CD4-positive, CD25-positive, alpha-beta regulatory T cell (primary cell): ENCODE data around the gene SLC2A13. TPM values are rescaled to one million over a fixed set of nuclear protein-coding genes. Genes with fewer than 3 reads are reported as not detected.

Experiments used
- ATAC-seq, 2 donors: fragments of 150-1000 bp; cut with Tn5 transposase; one replicate each; pipeline ENCODE4 v1.10.0; 2021; ENCODE audit warnings: low read depth in 2 of 2, moderate number of reproducible peaks in 2 of 2, moderate library complexity in 1 of 2
- DNase-seq, 3 donors: peaks; one replicate each; pipeline versions ENCODE4 v3.0.0 to v3.0.0-alpha.2; 2012 to 2022; ENCODE audit warnings: mixed read lengths in 1 of 3
- H3K27ac ChIP-seq: one replicate; pipeline ENCODE4 v1.7.0; 2013; ENCODE audit warnings: mild to moderate bottlenecking, low read length; ENCODE audit not compliant: insufficient read depth, poor library complexity, severe bottlenecking
- H3K27me3 ChIP-seq: one replicate; pipeline ENCODE4 v1.7.0; 2013; ENCODE audit warnings: low read length; ENCODE audit not compliant: control insufficient read depth, insufficient read depth
- H3K36me3 ChIP-seq: one replicate; pipeline ENCODE4 v1.7.0; 2013; ENCODE audit warnings: mild to moderate bottlenecking, low read length, moderate library complexity; ENCODE audit not compliant: control insufficient read depth, insufficient read depth
- H3K4me1 ChIP-seq: 2 replicates; pipeline ENCODE4 v1.7.0; 2013; ENCODE audit warnings: mild to moderate bottlenecking, low read length; ENCODE audit not compliant: insufficient read depth, control insufficient read depth, poor library complexity, severe bottlenecking
- H3K4me3 ChIP-seq: one replicate; pipeline ENCODE4 v1.7.0; 2013; ENCODE audit warnings: low read depth, mild to moderate bottlenecking, low read length, moderate library complexity
- H3K9me3 ChIP-seq, 2 experiments: 1 replicate in 1 of 2; 2 replicates in 1 of 2; pipeline ENCODE4 v1.7.0; 2013; ENCODE audit warnings: low read length in 2 of 2, mild to moderate bottlenecking in 1 of 2, moderate library complexity in 1 of 2; ENCODE audit not compliant: control insufficient read depth in 2 of 2
- H3K27ac Mint-ChIP-seq, 3 donors: one replicate each; pipeline ENCODE4 v1.8.0; 2020 to 2022; ENCODE audit warnings: mild to moderate bottlenecking in 3 of 3, mixed read lengths in 3 of 3, moderate library complexity in 2 of 3
- H3K27me3 Mint-ChIP-seq: one replicate; pipeline ENCODE4 v1.8.0; 2022; ENCODE audit warnings: mild to moderate bottlenecking, mixed read lengths
- H3K36me3 Mint-ChIP-seq: one replicate; pipeline ENCODE4 v1.8.0; 2020; ENCODE audit warnings: mixed read lengths
- H3K4me1 Mint-ChIP-seq, 4 donors: one replicate each; pipeline ENCODE4 v1.8.0; 2020 to 2022; ENCODE audit warnings: mixed read lengths in 4 of 4, mild to moderate bottlenecking in 1 of 4
- H3K4me3 Mint-ChIP-seq, 4 donors: one replicate each; pipeline ENCODE4 v1.8.0; 2020 to 2022; ENCODE audit warnings: mild to moderate bottlenecking in 4 of 4, mixed read lengths in 4 of 4, moderate library complexity in 3 of 4
- H3K9me3 Mint-ChIP-seq, 7 donors: one replicate each; pipeline ENCODE4 v1.8.0; 2020 to 2022; ENCODE audit warnings: mixed read lengths in 7 of 7, mild to moderate bottlenecking in 3 of 7, moderate library complexity in 2 of 7
- polyA plus RNA-seq, 4 donors: library from polyadenylated mRNA; unstranded; fragments of 300-500 nt; fragmentation: Illumina TruSeq; gene quantifications; one replicate each; pipeline ENCODE4 v1.2.3, GENCODE V29; 2021
- total RNA-seq: library from RNA; stranded (reverse); gene quantifications from one replicate; pipeline ENCODE4 v1.2.3, GENCODE V29; 2022

SLC2A13 gene
- total and polyA plus RNA-seq, 5 donors from 2014 or later = 0.96 to 4.4 (median 1.9) TPM

- Mint-ChIP-seq H3K4me1 (peaks cover 6 to 18% (median 17%) of the 10 kb centered on the region in 4 donors), H3K4me3 (no peak overlapping the region), H3K36me3 (no peaks in the 10 kb centered on the region), H3K9me3 (peaks cover 0 to 2% (median 0%) of the 10 kb centered on the region in 7 donors), H3K27me3 (peaks cover 38% of the 10 kb centered on the region), H3K27ac (no peak overlapping the region)
- no peak for DNase-seq
- Histone ChIP-seq H3K36me3 (no peaks in the 10 kb centered on the region), H3K4me3 (no peak overlapping the region), H3K9me3 (no peaks in the 10 kb centered on the region), H3K27me3 (peaks cover 6% of the 10 kb centered on the region), H3K27ac (no peak overlapping the region), H3K4me1 (peaks cover 13% of the 10 kb centered on the region)
- no peak for ATAC-seq
Observed at GRCh38 chr12:40110586-40110985, 4.7 kb upstream of the SLC2A13 start.

DNA sequence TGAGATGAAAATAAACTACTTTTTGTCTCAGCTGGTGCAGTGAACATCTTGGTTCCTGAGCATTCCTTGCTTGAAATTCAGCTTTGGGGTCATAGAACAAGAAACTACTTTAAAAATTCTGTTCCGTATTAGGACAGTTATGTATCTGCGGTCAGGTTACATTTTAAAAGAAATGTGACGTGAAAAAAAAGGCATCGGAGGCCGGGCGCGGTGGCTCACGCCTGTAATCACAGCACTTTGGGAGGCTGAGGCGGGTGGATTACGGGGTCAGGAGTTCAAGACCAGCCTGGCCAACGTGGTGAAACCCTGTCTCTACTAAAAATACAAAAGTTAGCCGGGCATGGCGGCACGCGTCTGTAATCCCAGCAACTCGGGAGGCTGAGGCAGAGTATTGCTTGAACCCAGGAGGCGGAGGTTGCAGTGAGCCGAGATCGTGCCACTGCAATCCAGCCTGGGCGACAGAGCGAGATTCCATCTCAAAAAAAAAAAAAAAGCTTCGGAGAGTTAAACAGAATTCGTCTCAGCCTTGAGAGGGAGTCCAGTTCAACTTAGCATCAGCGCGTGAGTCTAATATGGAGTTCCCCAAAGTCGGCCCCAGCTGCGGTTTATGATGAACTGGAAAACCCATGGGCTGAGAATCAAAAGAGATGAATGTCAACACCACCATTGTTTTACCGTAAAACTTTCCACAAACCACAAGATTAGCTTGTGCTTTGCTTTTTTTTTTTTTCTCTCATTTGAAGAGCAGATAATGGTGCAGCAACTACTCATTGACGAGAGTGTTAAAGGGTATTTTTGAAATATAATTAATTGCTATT lies 2.1 kb upstream of the SLC2A13 start:
- H3K27me3 ChIP-seq = peaks cover 6% of the 10 kb centered on the region
- H3K36me3 Mint-ChIP-seq = no peaks in the 10 kb centered on the region
- H3K9me3 Mint-ChIP-seq = peaks cover 0 to 2% (median 0%) of the 10 kb centered on the region in 7 donors
- no peak overlapping the region for H3K27ac ChIP-seq
- peaks cover 36% of the 10 kb centered on the region for H3K27me3 Mint-ChIP-seq
- H3K4me3 ChIP-seq = peak overlapping the region; percentile 95
- peaks cover 23% of the 10 kb centered on the region for H3K4me1 ChIP-seq
- peak overlapping the region; percentile 88 to 93 (median 90) for H3K4me3 Mint-ChIP-seq
- H3K36me3 ChIP-seq = no peaks in the 10 kb centered on the region
- peak overlapping the region in 2 of 3 donors; percentile 43 to 90 for H3K27ac Mint-ChIP-seq
- ATAC-seq (no peak), DNase-seq (no peak)
- H3K4me1 Mint-ChIP-seq = peaks cover 17 to 37% (median 30%) of the 10 kb centered on the region in 4 donors
- no peaks in the 10 kb centered on the region for H3K9me3 ChIP-seq

- peaks cover 34% of the 10 kb centered on the region for H3K27me3 Mint-ChIP-seq
- Histone ChIP-seq H3K36me3 (no peaks in the 10 kb centered on the region), H3K4me3 (peak overlapping the region; percentile 95), H3K27me3 (peaks cover 6% of the 10 kb centered on the region), H3K27ac (peak overlapping the region; percentile 45), H3K4me1 (peaks cover 23% of the 10 kb centered on the region), H3K9me3 (no peaks in the 10 kb centered on the region)
- H3K36me3 Mint-ChIP-seq = no peaks in the 10 kb centered on the region
- peak overlapping the region; percentile 43 to 90 (median 82) for H3K27ac Mint-ChIP-seq
- ATAC-seq = peak; percentile 49
- DNase-seq = peak; percentile 74 to 87 (median 83)
- H3K4me1 Mint-ChIP-seq = peaks cover 17 to 37% (median 30%) of the 10 kb centered on the region in 4 donors
- peaks cover 0 to 2% (median 0%) of the 10 kb centered on the region in 7 donors for H3K9me3 Mint-ChIP-seq
- H3K4me3 Mint-ChIP-seq = peak overlapping the region; percentile 88 to 93 (median 90)
Observed at GRCh38 chr12:40107098-40107802, 1.4 kb upstream of the SLC2A13 start.

GRCh38 chr12:40106655-40107054 lies 774 bp upstream of the SLC2A13 start:
- Histone ChIP-seq H3K4me1 (peaks cover 23% of the 10 kb centered on the region), H3K36me3 (no peaks in the 10 kb centered on the region), H3K27me3 (peaks cover 6% of the 10 kb centered on the region), H3K4me3 (peak overlapping the region; percentile 95), H3K9me3 (no peaks in the 10 kb centered on the region), H3K27ac (peak overlapping the region; percentile 45)
- Mint-ChIP-seq H3K4me3 (peak overlapping the region; percentile 88 to 93 (median 90)), H3K36me3 (no peaks in the 10 kb centered on the region), H3K4me1 (peaks cover 20 to 43% (median 32%) of the 10 kb centered on the region in 4 donors), H3K27ac (peak overlapping the region; percentile 10 to 86 (median 82)), H3K9me3 (peaks cover 0 to 2% (median 0%) of the 10 kb centered on the region in 7 donors), H3K27me3 (peaks cover 37% of the 10 kb centered on the region)
- no peak for ATAC-seq
- DNase-seq = no peak

DNA sequence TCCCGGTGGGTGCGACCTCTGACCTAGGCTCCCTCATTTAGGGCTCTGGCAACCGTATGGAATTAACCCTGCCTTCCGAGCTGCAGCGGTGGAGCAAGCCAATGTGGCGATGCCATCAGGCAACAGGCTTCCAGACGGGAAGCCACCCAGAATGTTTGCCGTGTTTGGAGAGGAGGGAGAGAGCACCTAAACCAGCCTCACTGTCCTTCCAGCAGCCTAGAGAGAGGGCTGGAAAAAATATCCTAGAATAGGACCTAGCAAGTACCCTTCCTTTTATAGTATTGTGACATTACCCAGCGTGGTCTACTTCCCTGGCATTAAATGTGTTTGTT lies 287 bp upstream of the SLC2A13 start:
- H3K27ac Mint-ChIP-seq = peak overlapping the region; percentile 67 to 86 (median 82)
- no peak for ATAC-seq

GRCh38 chr12:40105265-40105514 lies 691 bp downstream of the SLC2A13 start:
- Mint-ChIP-seq H3K4me3 (peak overlapping the region in 2 of 4 donors; percentile 86 to 90), H3K4me1 (peaks cover 24 to 50% (median 37%) of the 10 kb centered on the region in 4 donors), H3K27me3 (peaks cover 29% of the 10 kb centered on the region), H3K27ac (no peak overlapping the region), H3K9me3 (peaks cover 0 to 2% (median 0%) of the 10 kb centered on the region in 7 donors), H3K36me3 (no peaks in the 10 kb centered on the region)
- Histone ChIP-seq H3K27me3 (peaks cover 4% of the 10 kb centered on the region), H3K36me3 (no peaks in the 10 kb centered on the region), H3K27ac (no peak overlapping the region), H3K4me3 (peak overlapping the region; percentile 56), H3K9me3 (no peaks in the 10 kb centered on the region), H3K4me1 (peaks cover 23% of the 10 kb centered on the region)
- ATAC-seq (no peak), DNase-seq (no peak)

More for the DNA sequence above, 287 bp upstream of the SLC2A13 start:
- Histone ChIP-seq H3K9me3 (no peaks in the 10 kb centered on the region), H3K4me3 (peak overlapping the region; percentile 95), H3K27ac (peak overlapping the region; percentile 28), H3K36me3 (no peaks in the 10 kb centered on the region), H3K4me1 (peaks cover 23% of the 10 kb centered on the region), H3K27me3 (peaks cover 6% of the 10 kb centered on the region)
- Mint-ChIP-seq H3K9me3 (peaks cover 0 to 2% (median 0%) of the 10 kb centered on the region in 7 donors), H3K4me1 (peaks cover 23 to 48% (median 37%) of the 10 kb centered on the region in 4 donors), H3K36me3 (no peaks in the 10 kb centered on the region), H3K4me3 (peak overlapping the region; percentile 88 to 93 (median 90)), H3K27me3 (peaks cover 38% of the 10 kb centered on the region)
- no peak for DNase-seq

- H3K27ac Mint-ChIP-seq = peak overlapping the region; percentile 40 to 86 (median 57)
- peak overlapping the region; percentile 56 for H3K4me3 ChIP-seq
- H3K9me3 ChIP-seq = no peaks in the 10 kb centered on the region
- H3K4me1 ChIP-seq = peaks cover 23% of the 10 kb centered on the region
- H3K27me3 Mint-ChIP-seq = peaks cover 29% of the 10 kb centered on the region
- H3K4me3 Mint-ChIP-seq = peak overlapping the region; percentile 86 to 93 (median 91)
- peaks cover 25 to 50% (median 37%) of the 10 kb centered on the region in 4 donors for H3K4me1 Mint-ChIP-seq
- H3K27me3 ChIP-seq = peaks cover 4% of the 10 kb centered on the region
- peaks cover 0 to 2% (median 0%) of the 10 kb centered on the region in 7 donors for H3K9me3 Mint-ChIP-seq
- no peak overlapping the region for H3K27ac ChIP-seq
- ATAC-seq (no peak), DNase-seq (peak in 1 of 3 donors; percentile 1)
- H3K36me3 Mint-ChIP-seq = no peaks in the 10 kb centered on the region
- no peaks in the 10 kb centered on the region for H3K36me3 ChIP-seq
Observed at GRCh38 chr12:40104461-40105264, 1.2 kb downstream of the SLC2A13 start.
